Measurements from ENCODE around the gene CHST12. TPM values are rescaled to one million over a fixed set of nuclear protein-coding genes. Genes with fewer than 3 reads are reported as not detected.
A peak's percentile ranks its signal among the peaks of the same experiment; 100 is the strongest.

The CHST12 gene
- total RNA-seq, 6 experiments from 2014 or later: 3.0 to 7.9 (median 5.7) TPM

DNA sequence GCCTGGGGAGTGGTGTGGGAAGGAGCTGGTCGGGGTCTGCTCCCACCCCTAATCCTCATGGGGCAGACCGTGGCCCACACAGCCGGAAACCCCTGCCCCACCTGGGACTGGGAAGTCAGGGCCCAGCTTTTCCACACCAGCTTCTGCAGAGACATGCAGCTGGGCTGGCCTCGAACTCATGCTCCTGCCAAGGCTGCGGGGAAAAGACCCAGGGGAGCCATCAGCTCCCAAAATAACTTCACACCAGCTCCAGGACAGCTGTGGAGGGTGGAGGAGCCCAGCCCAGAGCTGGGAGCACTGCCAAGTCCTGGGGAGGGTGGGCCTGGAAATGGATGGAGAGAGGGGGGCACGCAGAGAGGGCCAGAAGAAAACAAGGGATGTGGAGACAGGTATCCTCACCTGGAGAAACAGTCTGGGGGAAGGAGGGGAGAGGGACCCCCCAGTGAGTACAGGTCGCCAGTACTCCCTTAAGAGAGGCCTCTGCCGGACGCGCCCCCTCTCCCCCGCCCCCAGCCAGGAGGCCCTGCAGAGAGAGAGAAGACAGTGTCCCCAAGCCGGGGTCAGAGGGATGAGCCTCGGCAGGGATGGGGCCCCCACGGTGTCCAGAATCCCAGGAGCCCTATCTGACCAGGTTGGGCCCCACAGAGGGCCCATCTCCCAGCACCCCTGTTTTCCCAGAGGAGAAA, 84.3 kb downstream of the CHST12 start:
- TF ChIP-seq, protein P1, sequence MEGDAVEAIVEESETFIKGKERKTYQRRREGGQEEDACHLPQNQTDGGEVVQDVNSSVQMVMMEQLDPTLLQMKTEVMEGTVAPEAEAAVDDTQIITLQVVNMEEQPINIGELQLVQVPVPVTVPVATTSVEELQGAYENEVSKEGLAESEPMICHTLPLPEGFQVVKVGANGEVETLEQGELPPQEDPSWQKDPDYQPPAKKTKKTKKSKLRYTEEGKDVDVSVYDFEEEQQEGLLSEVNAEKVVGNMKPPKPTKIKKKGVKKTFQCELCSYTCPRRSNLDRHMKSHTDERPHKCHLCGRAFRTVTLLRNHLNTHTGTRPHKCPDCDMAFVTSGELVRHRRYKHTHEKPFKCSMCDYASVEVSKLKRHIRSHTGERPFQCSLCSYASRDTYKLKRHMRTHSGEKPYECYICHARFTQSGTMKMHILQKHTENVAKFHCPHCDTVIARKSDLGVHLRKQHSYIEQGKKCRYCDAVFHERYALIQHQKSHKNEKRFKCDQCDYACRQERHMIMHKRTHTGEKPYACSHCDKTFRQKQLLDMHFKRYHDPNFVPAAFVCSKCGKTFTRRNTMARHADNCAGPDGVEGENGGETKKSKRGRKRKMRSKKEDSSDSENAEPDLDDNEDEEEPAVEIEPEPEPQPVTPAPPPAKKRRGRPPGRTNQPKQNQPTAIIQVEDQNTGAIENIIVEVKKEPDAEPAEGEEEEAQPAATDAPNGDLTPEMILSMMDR (IDR thresholded peaks at IDR 0.05): no peak
- no peak for TF ChIP-seq POLR2A (IDR thresholded peaks at IDR 0.05)
- Histone ChIP-seq H3K4me1 (no peaks in the 10 kb centered on the region), H3K36me3 (no peaks in the 10 kb centered on the region), H3K27ac (no peak overlapping the region), H3K9me3 (no peaks in the 10 kb centered on the region), H3K4me3 (no peak overlapping the region), H3K27me3 (no peaks in the 10 kb centered on the region)
- DNase-seq (peak in 2 of 3 donors; percentile 11 to 35), ATAC-seq (peak in 1 of 4 donors; percentile 6)
- WGBS (ENCODE audit: insufficient coverage, low coverage, low lambda C conversion rate, missing lambda C conversion rate): 65% methylated on average over 4 of the region's 14 CpGs
- intact Hi-C loops (cut with DNase I): no loop called here

- H3K36me3 ChIP-seq: no peaks in the 10 kb centered on the region
- DNase-seq (no peak), ATAC-seq (no peak)
- H3K27ac ChIP-seq: no peak overlapping the region
- H3K4me1 ChIP-seq: no peaks in the 10 kb centered on the region
- intact Hi-C loops (cut with DNase I): no loop called here
- TF ChIP-seq POLR2A (IDR thresholded peaks at IDR 0.05): no peak
- TF ChIP-seq, protein P1 (IDR thresholded peaks at IDR 0.05): no peak
- WGBS (ENCODE audit: insufficient coverage, low coverage, low lambda C conversion rate, missing lambda C conversion rate): 61% methylated on average over 3 of the region's 8 CpGs
- no peaks in the 10 kb centered on the region for H3K27me3 ChIP-seq
- H3K4me3 ChIP-seq: no peak overlapping the region
- no peaks in the 10 kb centered on the region for H3K9me3 ChIP-seq
These were observed 84.8 kb downstream of the CHST12 start for GRCh38 chr7:2488272-2488645.

- Histone ChIP-seq H3K27me3 (no peaks in the 10 kb centered on the region), H3K36me3 (no peaks in the 10 kb centered on the region), H3K27ac (no peak overlapping the region), H3K4me3 (no peak overlapping the region), H3K9me3 (no peaks in the 10 kb centered on the region), H3K4me1 (no peaks in the 10 kb centered on the region)
- DNase-seq (no peak), ATAC-seq (peak in 1 of 4 donors; percentile 12)
- no peak for TF ChIP-seq POLR2A (IDR thresholded peaks at IDR 0.05)
- TF ChIP-seq, protein P1 (IDR thresholded peaks at IDR 0.05): no peak
- intact Hi-C loops (cut with DNase I): no loop called here
- WGBS (ENCODE audit: insufficient coverage, low coverage, low lambda C conversion rate, missing lambda C conversion rate): 38% methylated on average over 6 of the region's 9 CpGs
These were observed 85.3 kb downstream of the CHST12 start for GRCh38 chr7:2488681-2489080.

DNA sequence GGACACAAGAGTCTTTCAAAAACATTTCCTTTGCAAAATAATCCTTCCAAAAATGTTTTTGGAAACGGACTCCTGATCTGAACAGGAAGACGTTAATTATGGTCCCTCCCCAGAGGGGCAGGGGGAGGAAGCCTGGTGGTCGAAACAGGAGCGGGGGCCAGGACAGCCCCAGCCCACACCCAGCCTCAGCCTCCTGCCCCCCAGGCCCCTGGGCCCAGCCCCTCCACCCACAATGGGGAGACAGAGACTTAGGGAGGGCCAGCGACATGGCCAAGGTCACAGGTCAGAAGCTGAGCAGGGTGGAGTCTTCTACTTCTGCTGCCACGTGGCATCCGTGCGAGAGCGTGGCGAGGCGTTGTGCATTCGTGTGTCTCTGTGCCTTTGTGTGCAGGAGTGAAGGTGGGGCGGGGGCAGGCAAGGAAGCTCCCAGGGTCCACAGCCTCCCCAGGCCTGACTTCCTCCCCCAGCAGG, 86.8 kb downstream of the CHST12 start:
- Histone ChIP-seq H3K4me3 (no peak overlapping the region), H3K9me3 (no peaks in the 10 kb centered on the region), H3K4me1 (no peaks in the 10 kb centered on the region), H3K27me3 (no peaks in the 10 kb centered on the region), H3K27ac (no peak overlapping the region), H3K36me3 (no peaks in the 10 kb centered on the region)
- TF ChIP-seq, protein P1 (IDR thresholded peaks at IDR 0.05): no peak
- no peak for TF ChIP-seq POLR2A (IDR thresholded peaks at IDR 0.05)
- DNase-seq (no peak), ATAC-seq (no peak)
- 67% methylated on average over 11 of the region's 13 CpGs for WGBS (ENCODE audit: insufficient coverage, low coverage, low lambda C conversion rate, missing lambda C conversion rate)
- intact Hi-C loops (cut with DNase I): no loop called here

Measured in right lobe of liver (tissue), 6 donors.